Measurements from ENCODE around the gene HECW1.

DNA sequence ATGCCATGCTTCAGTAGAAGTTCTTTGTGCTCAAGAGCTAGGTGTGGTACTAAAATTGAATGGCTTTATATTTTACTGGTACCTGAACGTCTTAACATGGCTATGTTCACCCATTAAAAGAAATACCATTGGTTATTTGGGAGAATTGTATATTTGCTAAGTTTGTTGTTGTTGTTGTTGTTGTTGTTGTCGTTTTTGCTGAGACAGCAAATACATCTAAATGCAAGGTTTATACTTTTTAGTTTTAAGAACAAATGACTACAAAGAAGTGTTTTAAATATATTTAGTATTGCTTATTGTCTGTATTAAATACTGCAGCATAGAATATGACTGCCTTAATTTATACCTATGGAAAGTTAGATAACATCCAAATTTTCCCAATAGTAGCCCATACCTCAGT, 66.9 kb downstream of the HECW1 start:
- TF ChIP-seq POLR2AphosphoS5 (IDR thresholded peaks at IDR 0.05; ENCODE audit: low read depth, low read length), result no peak
- TF ChIP-seq SIN3A (IDR thresholded peaks at IDR 0.05; ENCODE audit: borderline replicate concordance, insufficient read depth, low read length), result no peak
- TF ChIP-seq, protein P1, sequence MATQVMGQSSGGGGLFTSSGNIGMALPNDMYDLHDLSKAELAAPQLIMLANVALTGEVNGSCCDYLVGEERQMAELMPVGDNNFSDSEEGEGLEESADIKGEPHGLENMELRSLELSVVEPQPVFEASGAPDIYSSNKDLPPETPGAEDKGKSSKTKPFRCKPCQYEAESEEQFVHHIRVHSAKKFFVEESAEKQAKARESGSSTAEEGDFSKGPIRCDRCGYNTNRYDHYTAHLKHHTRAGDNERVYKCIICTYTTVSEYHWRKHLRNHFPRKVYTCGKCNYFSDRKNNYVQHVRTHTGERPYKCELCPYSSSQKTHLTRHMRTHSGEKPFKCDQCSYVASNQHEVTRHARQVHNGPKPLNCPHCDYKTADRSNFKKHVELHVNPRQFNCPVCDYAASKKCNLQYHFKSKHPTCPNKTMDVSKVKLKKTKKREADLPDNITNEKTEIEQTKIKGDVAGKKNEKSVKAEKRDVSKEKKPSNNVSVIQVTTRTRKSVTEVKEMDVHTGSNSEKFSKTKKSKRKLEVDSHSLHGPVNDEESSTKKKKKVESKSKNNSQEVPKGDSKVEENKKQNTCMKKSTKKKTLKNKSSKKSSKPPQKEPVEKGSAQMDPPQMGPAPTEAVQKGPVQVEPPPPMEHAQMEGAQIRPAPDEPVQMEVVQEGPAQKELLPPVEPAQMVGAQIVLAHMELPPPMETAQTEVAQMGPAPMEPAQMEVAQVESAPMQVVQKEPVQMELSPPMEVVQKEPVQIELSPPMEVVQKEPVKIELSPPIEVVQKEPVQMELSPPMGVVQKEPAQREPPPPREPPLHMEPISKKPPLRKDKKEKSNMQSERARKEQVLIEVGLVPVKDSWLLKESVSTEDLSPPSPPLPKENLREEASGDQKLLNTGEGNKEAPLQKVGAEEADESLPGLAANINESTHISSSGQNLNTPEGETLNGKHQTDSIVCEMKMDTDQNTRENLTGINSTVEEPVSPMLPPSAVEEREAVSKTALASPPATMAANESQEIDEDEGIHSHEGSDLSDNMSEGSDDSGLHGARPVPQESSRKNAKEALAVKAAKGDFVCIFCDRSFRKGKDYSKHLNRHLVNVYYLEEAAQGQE (IDR thresholded peaks at IDR 0.05; ENCODE audit: insufficient read depth in 1 of 2, low read depth in 2 of 2, low read length in 2 of 2), result no peak
